OCI-LY3 (cell line): ENCODE measurements around the gene TATDN2.

ENCODE experiments used
- EZH2phosphoT487 ChIP-seq: fragments of 200-600 bp; shearing (Covaris generic); IDR thresholded peaks from 2 replicates; pipeline ENCODE4 v1.6.1; 2018; ENCODE audit warnings: antibody characterized with exemption, mixed run types, low read depth
- TF ChIP-seq, protein P1 (sequence below): fragments of 200-600, 300-600 bp; sonication (generic); IDR thresholded peaks from 2 replicates; pipeline ENCODE4 v1.5.1; 2014; ENCODE audit warnings: antibody characterized with exemption, low read length, low read depth

DNA sequence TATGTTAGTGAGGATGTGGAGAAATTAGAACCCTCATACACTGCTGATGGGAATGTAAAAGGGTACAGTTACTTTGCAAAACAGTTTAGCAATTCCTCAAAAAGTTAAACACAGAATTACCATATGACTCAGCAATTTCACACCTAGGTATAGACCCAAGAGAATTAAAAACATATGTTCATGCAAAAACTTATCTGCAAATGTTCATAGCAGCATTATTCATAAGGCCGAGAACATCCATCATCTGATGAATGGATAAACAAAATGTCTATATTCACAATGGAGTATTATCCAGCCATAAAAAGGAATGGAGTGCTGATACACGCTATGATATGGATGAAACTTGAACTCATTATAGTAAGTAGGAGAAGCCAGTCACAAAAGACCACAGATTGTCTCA, 62.3 kb downstream of the TATDN2 start:
- TF ChIP-seq, protein P1, sequence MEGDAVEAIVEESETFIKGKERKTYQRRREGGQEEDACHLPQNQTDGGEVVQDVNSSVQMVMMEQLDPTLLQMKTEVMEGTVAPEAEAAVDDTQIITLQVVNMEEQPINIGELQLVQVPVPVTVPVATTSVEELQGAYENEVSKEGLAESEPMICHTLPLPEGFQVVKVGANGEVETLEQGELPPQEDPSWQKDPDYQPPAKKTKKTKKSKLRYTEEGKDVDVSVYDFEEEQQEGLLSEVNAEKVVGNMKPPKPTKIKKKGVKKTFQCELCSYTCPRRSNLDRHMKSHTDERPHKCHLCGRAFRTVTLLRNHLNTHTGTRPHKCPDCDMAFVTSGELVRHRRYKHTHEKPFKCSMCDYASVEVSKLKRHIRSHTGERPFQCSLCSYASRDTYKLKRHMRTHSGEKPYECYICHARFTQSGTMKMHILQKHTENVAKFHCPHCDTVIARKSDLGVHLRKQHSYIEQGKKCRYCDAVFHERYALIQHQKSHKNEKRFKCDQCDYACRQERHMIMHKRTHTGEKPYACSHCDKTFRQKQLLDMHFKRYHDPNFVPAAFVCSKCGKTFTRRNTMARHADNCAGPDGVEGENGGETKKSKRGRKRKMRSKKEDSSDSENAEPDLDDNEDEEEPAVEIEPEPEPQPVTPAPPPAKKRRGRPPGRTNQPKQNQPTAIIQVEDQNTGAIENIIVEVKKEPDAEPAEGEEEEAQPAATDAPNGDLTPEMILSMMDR, result no peak
- TF ChIP-seq EZH2phosphoT487, result no peak
